Pulmonary artery endothelial cell (primary cell): ENCODE measurements around the gene HSPA12A. TPM values are rescaled to one million over a fixed set of nuclear protein-coding genes. Genes with fewer than 3 reads are reported as not detected.

Source experiments
- DNase-seq: peaks from one replicate; pipeline ENCODE4 v3.0.0-alpha.2; 2011; ENCODE audit warnings: low read depth, low spot score
- total RNA-seq: library from RNA; depleted of rRNA; stranded (reverse); fragments of >200 nt; gene quantifications from 2 replicates; pipeline ENCODE4 v1.2.3, GENCODE V29; 2014

The HSPA12A gene
- total RNA-seq, 1 donor from 2014 or later, result 0.13 TPM

GRCh38 chr10:116692225-116692624 lies 50.1 kb downstream of the HSPA12A start:
- DNase-seq, result no peak

GRCh38 chr10:116691635-116692034 lies 50.7 kb downstream of the HSPA12A start:
- DNase-seq, result no peak

- no peak for DNase-seq
Measured at GRCh38 chr10:116690356-116691322, 51.7 kb downstream of the HSPA12A start.

- DNase-seq, result no peak
Measured at GRCh38 chr10:116689744-116690143, 52.6 kb downstream of the HSPA12A start.

- DNase-seq, result no peak
Measured at GRCh38 chr10:116688741-116689495, 53.4 kb downstream of the HSPA12A start.

- DNase-seq, result no peak
Measured at GRCh38 chr10:116688241-116688711, 54.1 kb downstream of the HSPA12A start.

- no peak for DNase-seq
Measured at GRCh38 chr10:116687633-116688032, 54.7 kb downstream of the HSPA12A start.

GRCh38 chr10:116686632-116687031 lies 55.7 kb downstream of the HSPA12A start:
- no peak for DNase-seq

GRCh38 chr10:116685807-116686206 lies 56.6 kb downstream of the HSPA12A start:
- DNase-seq, result no peak

GRCh38 chr10:116684781-116685180 lies 57.6 kb downstream of the HSPA12A start:
- no peak for DNase-seq

GRCh38 chr10:116683821-116684220 lies 58.5 kb downstream of the HSPA12A start:
- no peak for DNase-seq

GRCh38 chr10:116683166-116683565 lies 59.2 kb downstream of the HSPA12A start:
- DNase-seq, result no peak

GRCh38 chr10:116679351-116679750 lies 63.0 kb downstream of the HSPA12A start:
- DNase-seq, result no peak

GRCh38 chr10:116676633-116677032 lies 65.7 kb downstream of the HSPA12A start:
- no peak for DNase-seq

GRCh38 chr10:116676118-116676517 lies 66.2 kb downstream of the HSPA12A start:
- DNase-seq, result no peak

GRCh38 chr10:116674901-116675423 lies 67.4 kb downstream of the HSPA12A start:
- DNase-seq, result no peak

- no peak for DNase-seq
Measured at GRCh38 chr10:116673866-116674265, 68.5 kb downstream of the HSPA12A start.

- no peak for DNase-seq
Measured at GRCh38 chr10:116672891-116673290, 69.5 kb downstream of the HSPA12A start.

GRCh38 chr10:116671274-116671926 lies 71.0 kb downstream of the HSPA12A start:
- DNase-seq, result no peak

- no peak for DNase-seq
Measured at GRCh38 chr10:116670706-116671105, 71.7 kb downstream of the HSPA12A start.
